Measurements from ENCODE around the gene SRPX2.

Gene SRPX2

GRCh38 chrX:100700809-100701208 is 56.8 kb downstream of the SRPX2 start:
- Histone ChIP-seq H4K20me1 (ENCODE audit: insufficient read depth, low read length) (no peaks in the 10 kb centered on the region), H3K4me1 (ENCODE audit: low read length) (no peaks in the 10 kb centered on the region), H3K27me3 (replicated peaks; ENCODE audit: insufficient read depth, low read length) (no peaks in the 10 kb centered on the region), H3K9ac (ENCODE audit: low read length) (no peak overlapping the region), H3K9me2 (replicated peaks; ENCODE audit: insufficient read depth, low read length) (no peaks in the 10 kb centered on the region), H3K79me2 (ENCODE audit: low read length) (no peaks in the 10 kb centered on the region), H3K36me3 (replicated peaks; ENCODE audit: insufficient read depth, low read length) (no peaks in the 10 kb centered on the region), H3K4me3 (ENCODE audit: low read length) (no peak overlapping the region), H3K4me2 (ENCODE audit: low read depth, low read length) (no peak overlapping the region), H3K27ac (ENCODE audit: low read length) (no peak overlapping the region), H3K9me3 (replicated peaks; ENCODE audit: insufficient read depth, low read length) (no peaks in the 10 kb centered on the region), H2AFZ (ENCODE audit: low read length) (no peak overlapping the region), H3F3A (ENCODE audit: insufficient read depth, low read length) (no peaks in the 10 kb centered on the region)
- no peak for TF ChIP-seq EZH2 (optimal IDR thresholded peaks at IDR 0.05; ENCODE audit: low read depth, low read length)
- no peak for TF ChIP-seq EZH2phosphoT487 (IDR thresholded peaks at IDR 0.05; ENCODE audit: low read length)
- no peak for TF ChIP-seq CTCF (IDR thresholded peaks at IDR 0.05; ENCODE audit: low read length)
- no peak for DNase-seq

GRCh38 chrX:100704581-100705203 is 60.7 kb downstream of the SRPX2 start:
- H3K27me3 ChIP-seq (replicated peaks; ENCODE audit: insufficient read depth, low read length) = no peaks in the 10 kb centered on the region
- H3K4me1 ChIP-seq (ENCODE audit: low read length) = no peaks in the 10 kb centered on the region
- no peaks in the 10 kb centered on the region for H3K36me3 ChIP-seq (replicated peaks; ENCODE audit: insufficient read depth, low read length)
- no peak overlapping the region for H3K4me2 ChIP-seq (ENCODE audit: low read depth, low read length)
- H3K9ac ChIP-seq (ENCODE audit: low read length) = no peak overlapping the region
- no peaks in the 10 kb centered on the region for H3K9me3 ChIP-seq (replicated peaks; ENCODE audit: insufficient read depth, low read length)
- no peak for TF ChIP-seq EZH2phosphoT487 (IDR thresholded peaks at IDR 0.05; ENCODE audit: low read length)
- no peak for TF ChIP-seq CTCF (IDR thresholded peaks at IDR 0.05; ENCODE audit: low read length)
- TF ChIP-seq EZH2 (optimal IDR thresholded peaks at IDR 0.05; ENCODE audit: low read depth, low read length) = no peak
- no peak overlapping the region for H3K4me3 ChIP-seq (ENCODE audit: low read length)
- H2AFZ ChIP-seq (ENCODE audit: low read length) = no peak overlapping the region
- no peaks in the 10 kb centered on the region for H3K9me2 ChIP-seq (replicated peaks; ENCODE audit: insufficient read depth, low read length)
- no peaks in the 10 kb centered on the region for H3F3A ChIP-seq (ENCODE audit: insufficient read depth, low read length)
- H3K79me2 ChIP-seq (ENCODE audit: low read length) = no peaks in the 10 kb centered on the region
- no peaks in the 10 kb centered on the region for H4K20me1 ChIP-seq (ENCODE audit: insufficient read depth, low read length)
- H3K27ac ChIP-seq (ENCODE audit: low read length) = no peak overlapping the region
- no peak for DNase-seq

GRCh38 chrX:100710816-100711215 is 66.8 kb downstream of the SRPX2 start:
- no peaks in the 10 kb centered on the region for H3K9me3 ChIP-seq (replicated peaks; ENCODE audit: insufficient read depth, low read length)
- no peak overlapping the region for H3K27ac ChIP-seq (ENCODE audit: low read length)
- H3K27me3 ChIP-seq (replicated peaks; ENCODE audit: insufficient read depth, low read length) = no peaks in the 10 kb centered on the region
- TF ChIP-seq EZH2phosphoT487 (IDR thresholded peaks at IDR 0.05; ENCODE audit: low read length) = no peak
- TF ChIP-seq EZH2 (optimal IDR thresholded peaks at IDR 0.05; ENCODE audit: low read depth, low read length) = no peak
- TF ChIP-seq CTCF (IDR thresholded peaks at IDR 0.05; ENCODE audit: low read length) = no peak
- no peaks in the 10 kb centered on the region for H4K20me1 ChIP-seq (ENCODE audit: insufficient read depth, low read length)
- H3K79me2 ChIP-seq (ENCODE audit: low read length) = no peaks in the 10 kb centered on the region
- no peaks in the 10 kb centered on the region for H3K9me2 ChIP-seq (replicated peaks; ENCODE audit: insufficient read depth, low read length)
- no peaks in the 10 kb centered on the region for H3K4me1 ChIP-seq (ENCODE audit: low read length)
- H2AFZ ChIP-seq (ENCODE audit: low read length) = no peak overlapping the region
- no peaks in the 10 kb centered on the region for H3F3A ChIP-seq (ENCODE audit: insufficient read depth, low read length)
- H3K4me3 ChIP-seq (ENCODE audit: low read length) = no peak overlapping the region
- DNase-seq = no peak
- H3K9ac ChIP-seq (ENCODE audit: low read length) = no peak overlapping the region
- no peak overlapping the region for H3K4me2 ChIP-seq (ENCODE audit: low read depth, low read length)
- no peaks in the 10 kb centered on the region for H3K36me3 ChIP-seq (replicated peaks; ENCODE audit: insufficient read depth, low read length)
